ENCODE results near the gene ALDH1L1.

ALDH1L1 gene

GRCh38 chr3:126113238-126113555 is 67.2 kb downstream of the ALDH1L1 start:
- TF ChIP-seq CTCF (IDR thresholded peaks at IDR 0.05) = no peak

GRCh38 chr3:126112531-126113237 is 67.7 kb downstream of the ALDH1L1 start:
- no peak for TF ChIP-seq CTCF (IDR thresholded peaks at IDR 0.05)

- no peak for TF ChIP-seq CTCF (IDR thresholded peaks at IDR 0.05)
Observed at GRCh38 chr3:126111566-126112475, 68.6 kb downstream of the ALDH1L1 start.

- TF ChIP-seq CTCF (IDR thresholded peaks at IDR 0.05) = no peak
Observed at GRCh38 chr3:126111126-126111551, 69.2 kb downstream of the ALDH1L1 start.

DNA sequence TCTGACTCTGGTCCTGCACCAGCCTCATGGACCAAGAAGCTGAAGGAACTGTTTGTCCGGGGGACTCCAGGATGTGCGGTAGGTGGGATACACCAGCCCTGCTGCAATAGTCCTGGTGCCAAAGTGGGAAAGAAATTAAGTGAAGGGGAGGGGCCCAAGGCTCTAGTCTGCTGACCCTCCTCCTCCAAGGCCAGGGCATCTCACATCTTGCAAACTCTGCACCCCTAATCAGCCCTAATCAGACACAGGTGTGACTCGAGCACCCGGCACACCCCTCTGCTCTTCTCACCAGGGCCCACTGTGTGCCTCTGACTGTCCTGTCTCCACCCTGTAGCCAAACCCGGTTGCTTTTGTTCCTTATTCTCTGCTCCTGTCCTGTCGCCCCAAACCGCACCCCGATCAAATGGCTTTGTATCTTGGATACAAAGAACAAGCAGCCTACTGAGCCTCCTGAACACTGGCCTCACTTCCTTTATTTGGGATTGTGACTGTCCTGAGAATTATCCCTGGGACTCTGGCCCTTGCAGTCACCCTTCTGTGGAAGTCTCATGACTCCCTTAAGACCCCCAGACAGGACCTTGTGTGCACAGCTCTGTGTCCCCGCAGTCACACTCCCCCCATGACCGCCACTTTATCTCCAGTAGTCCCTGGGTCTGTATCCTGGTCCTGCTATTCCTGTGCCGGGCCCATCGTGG is 69.8 kb downstream of the ALDH1L1 start:
- TF ChIP-seq CTCF (IDR thresholded peaks at IDR 0.05) = no peak

DNA sequence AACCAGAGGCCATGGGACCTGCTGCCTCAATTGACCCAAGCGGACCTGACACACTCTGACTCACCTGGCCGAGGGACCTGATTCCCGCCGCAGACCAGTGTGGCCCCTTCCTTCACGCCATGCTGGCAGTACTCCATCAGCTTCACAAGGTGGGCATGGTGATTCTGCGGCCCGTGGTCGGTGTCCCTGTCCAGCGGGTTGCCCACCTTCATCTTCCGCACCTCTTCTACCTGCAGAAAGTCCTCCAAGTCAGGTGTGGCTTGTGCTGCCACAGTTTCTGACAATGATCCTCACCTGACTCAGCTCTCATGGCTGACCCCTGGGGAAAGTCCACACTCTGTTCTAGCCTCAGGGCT is 70.5 kb downstream of the ALDH1L1 start:
- TF ChIP-seq CTCF (IDR thresholded peaks at IDR 0.05) = no peak

DNA sequence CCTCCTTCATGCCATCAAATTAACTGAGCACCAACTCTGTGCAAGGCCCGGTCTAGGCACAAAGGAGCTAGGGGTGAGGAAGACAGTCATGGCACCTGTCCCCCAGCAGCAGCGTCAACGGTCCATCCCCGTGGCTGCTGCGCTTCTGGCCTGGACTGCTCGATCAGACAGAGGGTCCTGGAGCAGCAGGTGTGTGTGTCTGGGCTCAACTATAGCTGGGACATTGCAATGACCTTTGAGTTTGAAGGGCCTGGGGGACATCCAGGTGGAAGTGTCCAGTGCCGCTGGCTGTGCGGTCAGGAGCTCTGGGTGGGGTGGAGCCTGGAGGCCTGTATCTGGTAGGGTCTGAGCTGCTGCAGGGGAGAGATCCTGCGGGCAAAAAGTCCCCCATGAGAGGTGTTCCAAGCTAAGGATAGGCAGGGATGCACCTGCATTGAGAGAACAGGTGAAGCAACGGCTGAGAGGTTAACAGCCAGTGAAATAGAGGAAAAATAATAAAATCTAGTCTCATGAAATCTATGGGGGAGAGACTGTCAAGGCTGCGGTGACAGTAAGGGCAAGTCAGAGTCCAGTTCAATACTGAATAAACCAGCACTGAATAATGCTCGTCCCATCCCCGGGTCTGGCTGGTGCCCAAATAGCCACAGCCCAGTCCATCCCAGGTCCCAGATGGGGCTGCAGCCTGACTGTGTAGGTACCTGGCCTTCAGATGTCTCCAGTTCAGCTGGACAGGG is 71.1 kb downstream of the ALDH1L1 start:
- no peak for TF ChIP-seq CTCF (IDR thresholded peaks at IDR 0.05)

Measured in LNCAP (cell line).